A549 (cell line): ENCODE results near the gene SRD5A3.

Source experiments
- HDAC2 ChIP-seq: fragments of 200-600 bp; sonication (generic); IDR thresholded peaks from 2 replicates; pipeline ENCODE4 v1.6.1; 2016
- TF ChIP-seq, protein P1 (sequence below): fragments of >200 bp; sonication (Bioruptor Twin); formaldehyde crosslinking; IDR thresholded peaks from 3 replicates; pipeline ENCODE4 v1.5.1; 2016

DNA sequence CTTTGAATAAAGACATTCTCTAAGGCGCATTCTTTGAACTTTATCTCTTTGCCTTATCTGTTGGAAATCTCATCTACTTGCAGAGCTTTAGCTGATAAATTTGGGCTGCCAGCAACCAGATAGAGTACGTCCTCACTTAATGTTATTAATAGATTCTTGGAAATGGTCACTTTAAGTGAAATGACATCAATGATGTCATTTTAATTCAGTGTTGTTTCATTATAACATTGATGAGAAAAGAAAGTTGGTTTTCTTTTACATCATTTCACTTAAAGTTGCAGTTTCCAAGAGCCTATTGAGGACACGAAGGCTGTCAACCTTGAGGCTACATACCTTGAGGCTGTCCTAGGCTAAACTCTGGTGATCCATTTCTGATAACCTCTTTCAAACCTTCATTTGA, 59.0 kb downstream of the SRD5A3 start:
- TF ChIP-seq, protein P1, sequence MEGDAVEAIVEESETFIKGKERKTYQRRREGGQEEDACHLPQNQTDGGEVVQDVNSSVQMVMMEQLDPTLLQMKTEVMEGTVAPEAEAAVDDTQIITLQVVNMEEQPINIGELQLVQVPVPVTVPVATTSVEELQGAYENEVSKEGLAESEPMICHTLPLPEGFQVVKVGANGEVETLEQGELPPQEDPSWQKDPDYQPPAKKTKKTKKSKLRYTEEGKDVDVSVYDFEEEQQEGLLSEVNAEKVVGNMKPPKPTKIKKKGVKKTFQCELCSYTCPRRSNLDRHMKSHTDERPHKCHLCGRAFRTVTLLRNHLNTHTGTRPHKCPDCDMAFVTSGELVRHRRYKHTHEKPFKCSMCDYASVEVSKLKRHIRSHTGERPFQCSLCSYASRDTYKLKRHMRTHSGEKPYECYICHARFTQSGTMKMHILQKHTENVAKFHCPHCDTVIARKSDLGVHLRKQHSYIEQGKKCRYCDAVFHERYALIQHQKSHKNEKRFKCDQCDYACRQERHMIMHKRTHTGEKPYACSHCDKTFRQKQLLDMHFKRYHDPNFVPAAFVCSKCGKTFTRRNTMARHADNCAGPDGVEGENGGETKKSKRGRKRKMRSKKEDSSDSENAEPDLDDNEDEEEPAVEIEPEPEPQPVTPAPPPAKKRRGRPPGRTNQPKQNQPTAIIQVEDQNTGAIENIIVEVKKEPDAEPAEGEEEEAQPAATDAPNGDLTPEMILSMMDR, result no peak
- no peak for TF ChIP-seq HDAC2
